ENCODE data around the gene NUP98.
"Not testable (repeated sequence)": the region's sequence is repeated elsewhere in the genome, so short reads cannot be mapped to it uniquely, and the experiment has no call there.

Gene NUP98

DNA sequence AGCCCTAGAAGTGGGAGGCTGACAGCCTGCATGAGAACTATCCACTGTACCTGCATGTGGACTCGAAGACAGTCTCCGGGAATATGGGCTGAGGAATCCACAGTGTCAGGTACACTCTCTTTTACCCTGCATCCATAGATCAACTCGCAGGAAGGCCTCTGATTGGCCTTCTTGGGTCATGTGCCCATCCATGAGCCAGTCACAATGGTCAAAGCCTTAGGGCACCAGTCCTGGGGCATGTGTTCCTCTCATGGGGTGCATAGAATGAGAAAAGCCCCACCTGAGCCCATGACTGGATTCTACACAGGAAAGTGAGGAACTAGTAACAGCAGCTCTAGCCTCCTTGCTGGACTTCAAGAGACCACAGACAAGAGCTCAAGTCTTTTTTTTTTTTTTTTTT is 141.8 kb downstream of the NUP98 start:
- DNase-seq (ENCODE audit: low read depth, low spot score) = no peak
- H3K27ac ChIP-seq = no peak overlapping the region

DNA sequence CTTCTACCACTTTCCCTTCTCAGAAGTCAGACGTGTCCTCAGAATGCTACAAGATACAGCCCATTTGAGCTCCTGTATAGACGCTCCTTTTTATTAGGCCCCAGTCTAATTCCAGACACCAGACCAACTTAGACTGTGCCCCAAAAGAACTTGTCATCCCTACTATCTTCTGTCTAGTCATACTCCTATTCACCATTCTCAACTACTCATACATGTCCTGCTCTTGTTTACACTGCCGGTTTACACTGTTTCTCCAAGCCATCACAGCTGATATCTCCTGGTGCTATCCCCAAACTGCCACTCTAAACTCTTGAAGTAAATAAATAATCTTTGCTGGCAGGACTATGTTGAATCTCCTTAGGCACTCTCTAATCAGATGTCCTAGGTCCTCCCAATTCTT is 144.8 kb downstream of the NUP98 start:
- not testable (repeated sequence) for H3K27ac ChIP-seq; DNase-seq (ENCODE audit: low read depth, low spot score)

- DNase-seq (ENCODE audit: low read depth, low spot score); H3K27ac ChIP-seq: not testable (repeated sequence)
Observed at GRCh38 chr11:3649374-3649773, 148.0 kb downstream of the NUP98 start.

DNA sequence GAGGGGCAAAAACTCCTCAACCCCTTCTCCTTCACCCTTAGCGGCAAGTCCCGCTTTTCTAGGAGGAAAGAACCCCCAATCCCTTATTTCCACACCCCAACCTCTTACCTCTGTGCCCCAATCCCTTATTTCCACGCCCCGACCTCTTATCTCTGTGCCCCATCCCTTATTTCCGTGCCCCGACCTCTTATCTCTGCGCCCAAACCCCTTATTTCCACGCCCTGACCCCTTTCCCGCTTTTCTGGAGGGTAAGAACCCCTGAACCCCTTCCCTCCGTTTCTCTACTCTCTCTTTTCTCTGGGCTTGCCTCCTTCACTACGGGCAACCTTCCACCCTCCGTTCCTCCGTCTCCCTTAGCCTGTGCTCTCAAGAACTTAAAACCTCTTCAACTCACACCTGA is 148.5 kb downstream of the NUP98 start:
- DNase-seq (ENCODE audit: low read depth, low spot score) = not testable (repeated sequence)

GRCh38 chr11:3645552-3645951 is 151.8 kb downstream of the NUP98 start:
- H3K27ac ChIP-seq = no peak overlapping the region
- no peak for DNase-seq (ENCODE audit: low read depth, low spot score)

More for the DNA sequence above, 148.5 kb downstream of the NUP98 start:
- H3K27ac ChIP-seq = not testable (repeated sequence)

DNA sequence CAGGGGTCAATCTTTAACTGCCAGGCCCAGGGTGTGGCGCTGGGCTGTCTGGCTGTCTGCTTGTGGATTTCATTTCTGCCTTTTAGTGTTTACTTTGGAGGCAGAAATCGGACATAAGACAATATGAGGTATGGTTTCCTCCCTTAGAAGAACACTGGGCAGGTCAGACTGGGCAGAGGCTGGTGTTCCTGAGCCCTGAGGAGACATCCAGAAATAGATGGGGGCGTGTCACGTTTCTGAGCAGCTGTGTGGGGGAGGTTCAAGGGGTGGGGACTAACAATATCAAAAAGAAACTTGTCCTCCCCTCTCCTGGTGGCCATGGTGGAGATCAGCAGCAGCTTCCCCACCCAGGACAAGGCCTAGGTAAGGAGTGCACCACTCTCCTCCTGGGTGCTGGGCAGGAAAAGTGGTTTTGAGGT is 152.5 kb downstream of the NUP98 start, which contains the start of gene ART1:
Gene ART1 (plus strand): TSS at position 312 of the 419 bp plus-strand sequence. CDS start 14,086 bp downstream, outside the sequence.
- H3K27ac ChIP-seq = no peak within 1 kb of the TSS
- DNase-seq (ENCODE audit: low read depth, low spot score) = no peak

- H3K27ac ChIP-seq; DNase-seq (ENCODE audit: low read depth, low spot score): not testable (repeated sequence)
Observed at GRCh38 chr11:3643102-3643546, 154.2 kb downstream of the NUP98 start.

DNA sequence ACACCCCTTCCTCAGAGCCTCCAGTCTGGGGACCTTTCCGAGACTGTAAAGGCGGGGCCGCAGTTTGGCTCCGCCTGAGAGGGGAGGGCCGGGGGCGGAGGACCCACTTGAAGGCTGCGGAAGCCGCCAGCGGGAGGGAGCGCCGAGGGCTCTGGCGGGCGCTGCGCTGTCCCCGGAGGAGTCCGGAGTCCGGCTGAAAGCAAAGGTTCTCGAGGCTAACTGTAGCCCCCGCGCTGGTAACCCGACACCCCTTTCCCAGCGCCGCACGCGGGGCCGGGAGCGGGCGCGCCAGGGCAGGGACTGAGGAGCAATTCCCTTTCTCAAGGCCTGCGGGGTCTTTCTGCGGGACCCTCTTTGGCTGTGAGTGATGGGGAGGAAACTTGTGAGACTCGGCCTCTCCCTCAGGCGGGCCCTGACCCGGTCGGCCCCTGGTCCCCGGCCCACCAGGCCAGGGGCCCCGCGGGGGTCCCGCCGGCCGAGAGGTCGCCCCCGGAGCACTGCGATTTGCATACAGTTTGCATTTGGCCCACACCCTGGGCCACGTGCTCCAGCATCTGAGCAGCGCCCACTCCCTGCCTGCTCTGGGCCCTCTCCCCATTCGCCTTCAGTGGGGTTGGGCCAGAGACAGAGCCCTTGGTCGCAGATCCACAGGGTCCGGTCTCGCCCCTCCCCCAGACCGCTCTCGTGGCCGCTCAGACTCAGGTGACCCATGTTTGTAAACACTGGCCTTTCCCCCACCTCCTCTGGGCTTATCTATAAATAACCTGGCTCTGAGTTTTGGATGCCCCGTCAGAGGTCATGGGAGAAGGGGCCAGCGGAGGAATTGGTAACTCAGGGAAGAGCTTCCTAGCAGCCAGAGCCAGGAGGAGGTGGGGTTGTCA is 155.0 kb downstream of the NUP98 start:
- no peak overlapping the region for H3K27ac ChIP-seq

GRCh38 chr11:3641701-3642070 is 155.7 kb downstream of the NUP98 start, which contains the start of gene ART5:
TSS of gene ART5 (minus strand) at chr11:3641992. CDS start at chr11:3641862, 130 bp downstream.
- H3K27ac ChIP-seq = no peak within 1 kb of the TSS

More for the DNA sequence above, 155.0 kb downstream of the NUP98 start:
- DNase-seq (ENCODE audit: low read depth, low spot score) = no peak

GRCh38 chr11:3641191-3641590 is 156.2 kb downstream of the NUP98 start:
- no peak overlapping the region for H3K27ac ChIP-seq
- DNase-seq (ENCODE audit: low read depth, low spot score) = no peak

More at GRCh38 chr11:3641701-3642070, 155.7 kb downstream of the NUP98 start, which contains the start of gene ART5:
- DNase-seq (ENCODE audit: low read depth, low spot score) = no peak

DNA sequence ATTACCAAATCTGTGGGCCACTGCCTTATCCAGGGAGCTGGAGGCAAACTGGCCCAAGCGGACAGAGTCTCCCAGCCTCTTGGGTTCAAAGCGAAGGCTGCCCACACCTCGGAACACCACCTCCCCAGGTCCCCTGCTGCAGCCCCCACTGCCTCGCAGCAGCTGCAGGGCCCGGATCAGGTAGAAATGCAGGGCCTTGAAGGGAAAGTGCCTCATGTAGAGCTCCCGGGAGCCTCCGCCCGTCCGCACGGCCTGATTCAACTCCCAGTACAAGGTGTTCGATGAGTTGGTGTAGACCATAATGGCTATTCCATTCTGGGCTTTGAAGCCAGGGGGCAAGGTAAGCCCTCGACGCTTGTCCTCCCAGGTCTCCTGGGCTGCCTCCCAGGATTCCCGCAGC is 157.5 kb downstream of the NUP98 start:
- H3K27ac ChIP-seq = no peak overlapping the region
- no peak for DNase-seq (ENCODE audit: low read depth, low spot score)

GRCh38 chr11:3638513-3638912 is 158.8 kb downstream of the NUP98 start:
- no peak overlapping the region for H3K27ac ChIP-seq
- DNase-seq (ENCODE audit: low read depth, low spot score) = no peak

- H3K27ac ChIP-seq = no peak overlapping the region
- no peak for DNase-seq (ENCODE audit: low read depth, low spot score)
Observed at GRCh38 chr11:3637201-3637600, 160.2 kb downstream of the NUP98 start.

- no peak for DNase-seq (ENCODE audit: low read depth, low spot score)
- H3K27ac ChIP-seq = no peak overlapping the region
Observed at GRCh38 chr11:3635641-3636375, 161.5 kb downstream of the NUP98 start.

DNA sequence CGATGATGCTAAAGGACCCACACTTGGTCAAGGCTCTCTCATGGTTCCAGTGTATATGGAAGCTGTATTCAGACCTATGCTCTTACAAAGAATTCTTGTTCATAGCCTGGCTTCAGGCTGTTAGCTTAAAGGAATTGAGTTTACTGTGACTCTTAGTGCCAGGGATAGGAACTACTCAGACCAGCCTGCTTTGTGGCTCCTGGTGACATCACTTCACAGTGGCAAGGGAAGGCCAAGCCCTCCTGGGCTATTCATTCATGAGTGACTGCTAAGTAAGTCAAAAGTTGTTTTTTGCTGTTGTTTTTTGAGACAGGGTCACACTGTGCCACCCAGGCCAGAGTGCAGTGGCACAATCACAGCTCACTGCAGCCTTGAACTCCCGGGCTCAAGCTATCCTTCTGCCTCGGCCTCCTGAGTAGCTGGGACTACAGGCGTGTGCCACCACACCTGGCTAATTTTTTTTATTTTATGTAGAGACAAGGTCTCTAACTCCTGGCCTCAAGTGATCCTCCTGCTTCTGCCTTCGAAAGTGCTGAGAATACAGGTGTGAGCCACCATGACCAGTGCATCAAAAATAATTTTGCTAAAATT is 165.2 kb downstream of the NUP98 start:
- H3K27ac ChIP-seq = no peak overlapping the region
- DNase-seq (ENCODE audit: low read depth, low spot score) = no peak

DNA sequence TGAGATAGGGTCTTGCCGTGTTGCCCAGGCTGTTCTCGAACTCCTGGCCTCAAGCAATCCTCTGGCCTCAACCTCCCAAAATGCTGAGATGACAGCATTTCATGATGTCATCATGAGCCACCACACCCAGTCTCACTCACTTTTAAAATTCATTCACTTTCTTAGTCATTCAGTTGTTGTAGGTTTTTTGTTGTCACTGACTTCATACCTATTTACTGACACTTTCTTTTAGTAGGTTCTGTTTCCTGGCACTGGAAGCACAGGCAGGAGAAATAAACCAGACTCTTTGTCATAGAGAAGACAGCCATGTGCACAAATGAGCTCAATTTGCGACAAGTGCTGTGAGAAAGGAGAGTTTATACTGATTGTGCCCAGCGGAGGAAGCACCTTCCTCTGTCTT is 166.0 kb downstream of the NUP98 start:
- DNase-seq (ENCODE audit: low read depth, low spot score) = peak; percentile 5

DNA sequence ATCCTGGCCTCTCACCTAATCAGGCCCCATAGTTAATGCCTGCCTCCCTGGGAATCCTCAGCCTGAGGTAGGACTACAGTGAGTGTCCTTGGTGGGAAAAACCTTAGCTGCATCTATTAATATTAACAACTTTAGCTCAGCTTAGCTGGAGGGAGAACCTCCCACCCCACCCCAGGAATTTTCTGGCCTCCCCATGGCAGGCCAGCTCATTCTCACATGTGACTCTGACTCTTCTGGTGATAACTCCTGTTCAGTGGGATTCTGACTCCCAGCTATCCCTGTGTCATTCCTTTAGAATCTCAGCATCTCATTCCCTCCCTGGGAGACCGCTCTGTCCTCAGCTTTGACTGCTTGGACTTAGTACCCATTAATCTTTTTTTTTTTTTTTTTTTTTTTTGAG is 170.1 kb downstream of the NUP98 start:
- no peak for DNase-seq (ENCODE audit: low read depth, low spot score)
- H3K27ac ChIP-seq = no peak overlapping the region

More for the DNA sequence above, 166.0 kb downstream of the NUP98 start:
- no peak overlapping the region for H3K27ac ChIP-seq

GRCh38 chr11:3626250-3626960 is 170.9 kb downstream of the NUP98 start:
- no peak for DNase-seq (ENCODE audit: low read depth, low spot score)

More at GRCh38 chr11:3626250-3626960, 170.9 kb downstream of the NUP98 start:
- no peak overlapping the region for H3K27ac ChIP-seq

Measured in epithelial cell of prostate (primary cell).